WTC11 (cell line): Measurements from ENCODE around the gene MYCBPAP.

Experiments used
- JUN ChIP-seq: sonication (generic); formaldehyde crosslinking; IDR thresholded peaks from 2 replicates; pipeline ENCODE4 v1.8.0; 2023; ENCODE audit warnings: mild to moderate bottlenecking, missing genetic modification reagents
- MAX ChIP-seq: sonication (generic); formaldehyde crosslinking; IDR thresholded peaks from 2 replicates; pipeline ENCODE4 v1.8.0; 2022; ENCODE audit warnings: mild to moderate bottlenecking, missing genetic modification reagents
- NR1H2 ChIP-seq: sonication (generic); formaldehyde crosslinking; IDR thresholded peaks from 2 replicates; pipeline ENCODE4 v1.9.0; 2021; ENCODE audit warnings: mild to moderate bottlenecking, moderate library complexity, missing genetic modification reagents
- NR3C1 ChIP-seq: sonication (generic); formaldehyde crosslinking; conservative IDR thresholded peaks from 2 replicates; pipeline ENCODE4 v1.8.1; 2023; ENCODE audit warnings: low read depth, mild to moderate bottlenecking, missing genetic modification reagents
- SMAD3 ChIP-seq: sonication (generic); formaldehyde crosslinking; IDR thresholded peaks from 2 replicates; pipeline ENCODE4 v1.8.0; 2022; ENCODE audit warnings: missing genetic modification reagents, mild to moderate bottlenecking, borderline replicate concordance
- TF ChIP-seq, protein P1 (sequence below): fragments of 200-600 bp; IDR thresholded peaks from 2 replicates; pipeline ENCODE4 v1.8.0; 2022; ENCODE audit warnings: antibody characterized with exemption

- no peak for TF ChIP-seq NR1H2
- TF ChIP-seq NR3C1 (CRISPR knock-in tag): no peak
- TF ChIP-seq SMAD3: no peak
- TF ChIP-seq, protein P1, sequence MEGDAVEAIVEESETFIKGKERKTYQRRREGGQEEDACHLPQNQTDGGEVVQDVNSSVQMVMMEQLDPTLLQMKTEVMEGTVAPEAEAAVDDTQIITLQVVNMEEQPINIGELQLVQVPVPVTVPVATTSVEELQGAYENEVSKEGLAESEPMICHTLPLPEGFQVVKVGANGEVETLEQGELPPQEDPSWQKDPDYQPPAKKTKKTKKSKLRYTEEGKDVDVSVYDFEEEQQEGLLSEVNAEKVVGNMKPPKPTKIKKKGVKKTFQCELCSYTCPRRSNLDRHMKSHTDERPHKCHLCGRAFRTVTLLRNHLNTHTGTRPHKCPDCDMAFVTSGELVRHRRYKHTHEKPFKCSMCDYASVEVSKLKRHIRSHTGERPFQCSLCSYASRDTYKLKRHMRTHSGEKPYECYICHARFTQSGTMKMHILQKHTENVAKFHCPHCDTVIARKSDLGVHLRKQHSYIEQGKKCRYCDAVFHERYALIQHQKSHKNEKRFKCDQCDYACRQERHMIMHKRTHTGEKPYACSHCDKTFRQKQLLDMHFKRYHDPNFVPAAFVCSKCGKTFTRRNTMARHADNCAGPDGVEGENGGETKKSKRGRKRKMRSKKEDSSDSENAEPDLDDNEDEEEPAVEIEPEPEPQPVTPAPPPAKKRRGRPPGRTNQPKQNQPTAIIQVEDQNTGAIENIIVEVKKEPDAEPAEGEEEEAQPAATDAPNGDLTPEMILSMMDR: no peak
- no peak for TF ChIP-seq JUN (CRISPR knock-in tag)
- no peak for TF ChIP-seq MAX (CRISPR knock-in tag)
These were observed 41.0 kb upstream of the MYCBPAP start for GRCh38 chr17:50467114-50467854.
